ENCODE data around the gene FAM168A.
"Not testable (repeated sequence)": the region's sequence is repeated elsewhere in the genome, so short reads cannot be mapped to it uniquely, and the experiment has no call there.

FAM168A gene

GRCh38 chr11:73519266-73519665, 78.6 kb downstream of the FAM168A start:
- no peak for DNase-seq (ENCODE audit: low read depth)

GRCh38 chr11:73518195-73518594, 79.7 kb downstream of the FAM168A start:
- DNase-seq (ENCODE audit: low read depth) = no peak

GRCh38 chr11:73516080-73516479, 81.8 kb downstream of the FAM168A start:
- no peak for DNase-seq (ENCODE audit: low read depth)

- DNase-seq (ENCODE audit: low read depth) = no peak
Measured at GRCh38 chr11:73513707-73514106, 84.2 kb downstream of the FAM168A start.

GRCh38 chr11:73510877-73511276, 87.0 kb downstream of the FAM168A start:
- DNase-seq (ENCODE audit: low read depth) = no peak

GRCh38 chr11:73510106-73510505, 87.8 kb downstream of the FAM168A start:
- DNase-seq (ENCODE audit: low read depth) = no peak

GRCh38 chr11:73509188-73509587, 88.7 kb downstream of the FAM168A start:
- no peak for DNase-seq (ENCODE audit: low read depth)

- DNase-seq (ENCODE audit: low read depth) = no peak
Measured at GRCh38 chr11:73508243-73509176, 89.4 kb downstream of the FAM168A start.

- DNase-seq (ENCODE audit: low read depth) = no peak
Measured at GRCh38 chr11:73507086-73507485, 90.8 kb downstream of the FAM168A start.

- DNase-seq (ENCODE audit: low read depth) = no peak
Measured at GRCh38 chr11:73506038-73506437, 91.9 kb downstream of the FAM168A start.

- DNase-seq (ENCODE audit: low read depth) = no peak
Measured at GRCh38 chr11:73498343-73498742, 99.6 kb downstream of the FAM168A start.

GRCh38 chr11:73496134-73496533, 101.8 kb downstream of the FAM168A start:
- no peak for DNase-seq (ENCODE audit: low read depth)

- DNase-seq (ENCODE audit: low read depth) = no peak
Measured at GRCh38 chr11:73495731-73496130, 102.2 kb downstream of the FAM168A start.

- DNase-seq (ENCODE audit: low read depth) = no peak
Measured at GRCh38 chr11:73493956-73494598, 103.8 kb downstream of the FAM168A start.

- DNase-seq (ENCODE audit: low read depth) = no peak
Measured at GRCh38 chr11:73481626-73482025, 116.3 kb downstream of the FAM168A start.

GRCh38 chr11:73480677-73481076, 117.2 kb downstream of the FAM168A start:
- DNase-seq (ENCODE audit: low read depth) = no peak

GRCh38 chr11:73478737-73479347, 119.1 kb downstream of the FAM168A start:
- DNase-seq (ENCODE audit: low read depth) = no peak

GRCh38 chr11:73477518-73477917, 120.4 kb downstream of the FAM168A start:
- DNase-seq (ENCODE audit: low read depth) = no peak

GRCh38 chr11:73475549-73476095, 122.3 kb downstream of the FAM168A start:
- DNase-seq (ENCODE audit: low read depth) = no peak

- no peak for DNase-seq (ENCODE audit: low read depth)
Measured at GRCh38 chr11:73473252-73473651, 124.7 kb downstream of the FAM168A start.

GRCh38 chr11:73470036-73470612, 127.8 kb downstream of the FAM168A start:
- not testable (repeated sequence) for DNase-seq (ENCODE audit: low read depth)

- DNase-seq (ENCODE audit: low read depth) = no peak
Measured at GRCh38 chr11:73469401-73469800, 128.5 kb downstream of the FAM168A start.
